Right lobe of liver (tissue), 4 donors: Measurements from ENCODE around the gene KLF18.

Experiments
- POLR2A ChIP-seq: fragments of 450-650 bp; IDR thresholded peaks from one replicate; pipeline ENCODE4 v1.6.1; 2017; ENCODE audit warnings: antibody characterized with exemption, mild to moderate bottlenecking
- TF ChIP-seq, protein P1 (sequence below), 4 donors: fragments of 200-600 bp in 3 of 4; fragments of 450-650 bp in 1 of 4; IDR thresholded peaks; one replicate each; pipeline versions ENCODE4 v1.5.1 to v1.8.0; 2016 to 2022; ENCODE audit warnings: antibody characterized with exemption in 4 of 4, mild to moderate bottlenecking in 2 of 4
- donor health status: DM: no; HTN: no; CAD: no.
- donor health status: DM: no; HTN: no; CAD: no.
- donor health status: DM: no; HTN: yes; CAD: no.

GRCh38 chr1:44141531-44141930 lies at the start of gene KLF18:
- TF ChIP-seq, protein P1, sequence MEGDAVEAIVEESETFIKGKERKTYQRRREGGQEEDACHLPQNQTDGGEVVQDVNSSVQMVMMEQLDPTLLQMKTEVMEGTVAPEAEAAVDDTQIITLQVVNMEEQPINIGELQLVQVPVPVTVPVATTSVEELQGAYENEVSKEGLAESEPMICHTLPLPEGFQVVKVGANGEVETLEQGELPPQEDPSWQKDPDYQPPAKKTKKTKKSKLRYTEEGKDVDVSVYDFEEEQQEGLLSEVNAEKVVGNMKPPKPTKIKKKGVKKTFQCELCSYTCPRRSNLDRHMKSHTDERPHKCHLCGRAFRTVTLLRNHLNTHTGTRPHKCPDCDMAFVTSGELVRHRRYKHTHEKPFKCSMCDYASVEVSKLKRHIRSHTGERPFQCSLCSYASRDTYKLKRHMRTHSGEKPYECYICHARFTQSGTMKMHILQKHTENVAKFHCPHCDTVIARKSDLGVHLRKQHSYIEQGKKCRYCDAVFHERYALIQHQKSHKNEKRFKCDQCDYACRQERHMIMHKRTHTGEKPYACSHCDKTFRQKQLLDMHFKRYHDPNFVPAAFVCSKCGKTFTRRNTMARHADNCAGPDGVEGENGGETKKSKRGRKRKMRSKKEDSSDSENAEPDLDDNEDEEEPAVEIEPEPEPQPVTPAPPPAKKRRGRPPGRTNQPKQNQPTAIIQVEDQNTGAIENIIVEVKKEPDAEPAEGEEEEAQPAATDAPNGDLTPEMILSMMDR (IDR thresholded peaks at IDR 0.05) = no peak
- TF ChIP-seq POLR2A = no peak
